Amygdala (tissue), 56 donors: ENCODE measurements around the gene UTP20.

Source experiments
- DNase-seq, 56 donors: peaks; one replicate each; lab custom pipeline; 2025; lab: John Stamatoyannopoulos, UW

The UTP20 gene

GRCh38 chr12:101424620-101425019, 144.7 kb downstream of the UTP20 start:
- no peak for DNase-seq

GRCh38 chr12:101430456-101430855, 150.6 kb downstream of the UTP20 start:
- DNase-seq, result no peak

- DNase-seq, result no peak
Observed at GRCh38 chr12:101436136-101436535, 156.2 kb downstream of the UTP20 start.
